HG02678 (cell line): Measurements from ENCODE around the gene B4GALT2.

ENCODE experiments used
- ATAC-seq: cut with Tn5 transposase; IDR thresholded peaks from one replicate; pipeline ENCODE4 v1.9.1; 2021; ENCODE audit warnings: mild to moderate bottlenecking, moderate library complexity; ENCODE audit not compliant: unreplicated experiment

B4GALT2 gene

GRCh38 chr1:44025816-44026215 lies 46.8 kb downstream of the B4GALT2 start:
- ATAC-seq, result no peak

- ATAC-seq, result no peak
Measured at GRCh38 chr1:44027320-44027719, 48.3 kb downstream of the B4GALT2 start.

- peak; percentile 23 for ATAC-seq
Measured at GRCh38 chr1:44029260-44029910, 50.4 kb downstream of the B4GALT2 start.

DNA sequence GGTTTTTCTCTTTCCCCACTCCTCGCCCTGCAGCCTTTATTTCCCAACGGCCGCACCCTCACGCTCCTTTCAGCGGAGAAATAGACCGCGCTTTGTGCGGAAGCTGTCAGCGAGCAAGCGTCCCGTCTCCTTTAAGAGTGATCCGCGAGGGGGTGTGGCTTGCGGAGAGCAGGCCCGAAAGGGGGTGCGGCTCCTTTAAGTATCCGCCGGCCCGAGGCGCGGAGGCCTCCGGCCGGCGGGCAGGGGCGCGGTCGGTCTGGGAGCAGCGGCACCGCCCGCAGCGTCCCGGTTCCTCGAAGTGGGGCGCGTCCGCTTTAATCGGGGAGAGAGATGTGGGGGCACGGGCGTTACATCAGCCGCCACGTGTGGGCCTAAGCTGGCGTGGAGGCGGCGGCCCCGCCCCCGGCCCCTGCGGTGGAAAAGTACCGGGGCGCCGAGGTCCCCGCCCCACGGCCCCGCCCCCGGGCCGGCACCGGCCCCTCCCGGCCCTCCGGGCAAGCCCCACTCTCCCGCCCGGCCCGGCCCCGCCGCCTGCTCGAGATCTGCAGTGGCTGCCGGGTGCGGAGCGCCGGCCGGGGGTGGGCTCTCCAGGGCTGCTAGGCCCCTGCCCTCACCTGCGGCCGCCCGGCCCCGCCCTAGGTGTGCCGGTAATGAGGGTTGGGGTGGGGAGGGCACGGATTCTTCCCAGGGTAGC lies 51.0 kb downstream of the B4GALT2 start:
- peak; percentile 85 for ATAC-seq

DNA sequence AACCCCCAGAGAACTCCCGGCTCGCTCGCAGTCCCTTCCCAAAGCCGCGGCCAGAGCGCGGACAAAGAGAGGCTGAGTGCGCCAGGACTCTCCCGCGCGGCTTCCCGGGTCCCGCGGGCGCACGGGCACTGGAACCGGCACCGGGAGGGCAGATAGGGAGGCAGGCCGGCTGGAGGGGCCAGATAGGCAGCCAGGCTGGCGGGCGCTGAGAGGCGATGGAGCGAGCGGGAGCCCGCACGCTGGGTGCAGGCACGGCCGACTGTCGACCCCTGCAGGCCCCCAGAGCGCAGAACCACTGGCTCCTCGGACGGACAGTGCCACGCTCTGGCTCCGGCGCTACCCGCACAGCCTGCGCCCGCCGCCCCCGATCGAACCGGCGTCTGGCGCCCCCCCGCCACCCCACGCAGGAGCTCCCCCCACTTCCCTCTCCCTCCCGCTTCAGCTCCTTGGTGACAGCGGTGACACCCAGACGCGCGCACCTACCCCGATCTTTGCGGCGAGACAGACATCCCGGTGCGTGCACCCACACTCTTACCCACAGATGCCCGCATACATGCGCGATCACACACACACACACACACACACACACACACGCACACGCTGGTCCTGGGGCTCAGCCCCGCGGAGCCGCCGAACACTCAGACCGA lies 51.7 kb downstream of the B4GALT2 start:
- peak; percentile 22 for ATAC-seq

GRCh38 chr1:44031252-44032169 lies 52.5 kb downstream of the B4GALT2 start, which contains the start of gene SLC6A9:
Gene SLC6A9, minus strand, starts transcription at chr1:44031462. Its CDS starts 7,185 bp downstream, at chr1:44024277.
- ATAC-seq, result no peak

DNA sequence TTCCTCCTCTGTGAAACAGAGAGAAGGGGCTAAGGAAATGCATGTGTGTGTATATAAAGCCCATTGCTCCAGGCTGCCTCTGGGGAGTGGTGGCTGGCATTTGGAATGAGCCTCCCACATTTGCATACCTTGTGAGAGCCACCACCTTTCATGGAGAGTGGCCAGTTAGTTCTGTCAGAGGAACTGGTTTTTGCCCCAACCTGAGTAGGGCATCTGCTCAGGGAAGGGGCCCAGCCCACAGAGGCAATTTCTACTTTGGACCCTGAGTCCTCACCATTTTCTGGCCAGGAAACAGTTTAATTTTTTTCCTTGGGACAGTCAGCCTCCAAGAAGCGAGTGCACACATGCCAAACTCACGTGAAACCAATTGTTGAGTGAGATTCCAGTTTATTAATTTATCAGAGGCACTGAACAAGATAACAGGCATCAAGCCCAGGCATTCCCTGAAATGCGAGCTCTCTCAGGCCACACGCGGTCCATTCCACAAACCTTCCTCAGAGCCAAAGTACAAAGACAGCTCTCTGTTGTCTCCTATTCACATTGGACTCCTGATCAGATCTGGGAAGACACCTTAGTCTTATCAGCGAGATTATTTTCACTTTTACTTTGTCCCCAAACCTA lies 53.3 kb downstream of the B4GALT2 start:
- no peak for ATAC-seq

GRCh38 chr1:44033041-44033575 lies 54.1 kb downstream of the B4GALT2 start:
- no peak for ATAC-seq

DNA sequence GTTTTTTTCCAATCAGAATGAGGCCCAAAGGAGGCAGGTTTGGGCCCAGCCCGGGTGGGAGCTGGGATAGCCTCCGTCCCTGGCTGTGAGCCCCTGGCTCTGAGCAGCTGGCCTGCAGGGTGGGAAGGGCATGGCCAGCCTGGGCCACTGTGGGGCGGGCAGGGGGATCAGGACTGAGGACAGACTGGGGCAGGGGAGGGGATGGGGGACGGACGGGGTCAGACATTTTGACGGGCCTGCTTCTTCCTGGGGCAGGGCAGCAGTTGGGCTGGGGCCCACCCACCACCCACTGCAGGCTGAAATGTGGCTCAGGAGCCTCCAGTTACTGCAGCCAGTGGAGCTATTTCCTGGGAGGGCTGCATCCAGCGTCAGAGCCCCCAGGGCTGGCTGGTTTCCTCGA lies 54.7 kb downstream of the B4GALT2 start:
- no peak for ATAC-seq

DNA sequence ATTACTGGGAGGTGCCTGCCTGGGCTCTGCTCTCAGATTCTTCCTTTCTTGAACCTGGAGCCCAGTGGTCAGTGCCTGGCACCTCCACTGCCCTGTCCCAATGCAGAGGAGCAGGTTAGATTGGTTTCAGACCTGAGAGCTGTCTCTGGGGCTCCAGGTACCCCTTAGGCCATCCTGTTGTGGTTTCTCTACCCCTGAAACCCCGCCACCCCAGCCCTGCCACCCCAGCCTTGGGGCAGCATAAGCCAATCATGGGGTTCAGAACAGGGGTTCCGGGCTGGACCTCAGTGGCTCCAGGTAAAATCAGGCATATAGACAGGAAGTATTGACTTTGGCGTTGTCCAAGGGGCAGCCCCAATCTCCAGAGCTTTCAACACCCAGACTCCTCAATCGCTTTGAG lies 55.4 kb downstream of the B4GALT2 start:
- ATAC-seq, result no peak

DNA sequence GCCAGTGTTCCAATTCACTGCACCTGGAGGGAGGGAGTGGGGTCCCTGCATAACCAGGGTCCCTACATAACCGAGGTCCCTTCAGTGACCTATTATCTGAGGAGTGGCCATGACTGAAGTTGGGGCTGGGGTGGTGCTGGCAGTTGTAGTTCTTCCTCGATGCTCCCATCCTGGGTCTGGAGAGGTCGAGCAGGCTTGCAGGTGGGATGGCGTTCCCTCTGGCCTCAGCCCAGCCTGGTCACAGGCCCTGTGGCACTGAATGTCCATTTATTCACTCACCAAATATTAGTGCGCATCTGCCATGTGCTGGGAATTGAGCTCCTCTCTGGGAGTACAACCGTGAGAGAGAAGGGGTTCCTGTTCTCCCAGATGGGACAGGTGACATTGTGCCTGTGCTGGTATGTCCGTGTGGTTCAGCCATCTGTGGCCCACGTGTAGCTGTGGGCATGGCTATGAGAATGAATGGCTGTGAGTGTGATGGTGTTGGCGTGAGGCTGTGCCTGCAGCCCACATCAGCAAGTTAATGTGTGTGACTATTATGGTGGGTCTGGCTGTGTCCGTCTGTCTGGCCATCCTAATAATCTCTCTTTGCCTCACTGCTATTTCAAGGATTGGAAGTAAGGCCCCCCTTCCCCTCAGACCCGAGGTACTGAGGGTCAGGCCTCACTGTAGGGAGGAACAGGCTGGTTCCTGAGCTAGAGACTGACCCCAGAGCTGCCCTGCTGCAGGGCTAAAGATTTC lies 56.1 kb downstream of the B4GALT2 start:
- no peak for ATAC-seq

DNA sequence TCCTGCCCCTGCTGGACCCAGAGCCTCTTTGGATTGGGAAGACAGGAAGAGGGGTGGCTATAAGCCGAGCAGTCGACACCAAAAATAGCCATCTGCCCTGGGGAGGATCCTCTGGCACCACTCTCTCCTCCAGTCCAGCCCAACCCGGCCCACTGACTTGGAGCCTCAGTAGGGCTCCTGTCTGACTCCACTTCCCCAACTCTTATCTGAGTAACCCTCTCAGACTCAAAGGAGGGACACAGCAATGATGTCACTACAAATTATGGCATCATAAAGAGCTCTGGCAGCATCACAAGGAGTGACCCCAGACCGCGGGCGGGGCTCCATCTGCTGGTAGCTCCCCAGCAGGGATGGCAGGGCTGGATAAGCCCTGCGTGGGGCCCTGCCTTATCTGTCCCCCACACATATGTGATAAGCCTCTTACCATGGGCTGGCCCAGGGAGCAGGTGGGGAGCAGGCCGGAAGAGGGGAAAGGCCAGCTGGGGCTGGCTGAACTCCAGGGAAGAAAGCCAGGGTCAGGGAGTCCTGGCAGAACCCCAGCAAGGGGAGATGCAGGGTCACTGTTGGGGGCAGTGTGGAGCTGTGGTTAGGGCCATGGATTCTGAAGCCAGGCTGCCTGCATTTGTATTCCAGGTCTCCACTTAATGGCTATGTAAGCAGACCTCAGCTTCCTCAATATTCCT lies 56.9 kb downstream of the B4GALT2 start:
- ATAC-seq, result no peak

GRCh38 chr1:44036409-44037139 lies 57.6 kb downstream of the B4GALT2 start:
- no peak for ATAC-seq

- no peak for ATAC-seq
Measured at GRCh38 chr1:44037154-44037553, 58.1 kb downstream of the B4GALT2 start.

- no peak for ATAC-seq
Measured at GRCh38 chr1:44038876-44039657, 60.1 kb downstream of the B4GALT2 start.

- ATAC-seq, result no peak
Measured at GRCh38 chr1:44040418-44040817, 61.4 kb downstream of the B4GALT2 start.
